ENCODE measurements around the gene PLVAP. TPM values are rescaled to one million over a fixed set of nuclear protein-coding genes. Genes with fewer than 3 reads are reported as not detected.

PLVAP gene
- total RNA-seq, 1 donor from 2014 or later, result 74.9 TPM

GRCh38 chr19:17357078-17357666, 20.0 kb downstream of the PLVAP start:
- Histone ChIP-seq H3K4me1 (peaks cover 12% of the 10 kb centered on the region), H3K27ac (no peak overlapping the region), H3K36me3 (no peaks in the 10 kb centered on the region), H3K4me3 (no peak overlapping the region), H3K27me3 (no peaks in the 10 kb centered on the region), H3K9me3 (no peaks in the 10 kb centered on the region)
- TF ChIP-seq, protein P1, sequence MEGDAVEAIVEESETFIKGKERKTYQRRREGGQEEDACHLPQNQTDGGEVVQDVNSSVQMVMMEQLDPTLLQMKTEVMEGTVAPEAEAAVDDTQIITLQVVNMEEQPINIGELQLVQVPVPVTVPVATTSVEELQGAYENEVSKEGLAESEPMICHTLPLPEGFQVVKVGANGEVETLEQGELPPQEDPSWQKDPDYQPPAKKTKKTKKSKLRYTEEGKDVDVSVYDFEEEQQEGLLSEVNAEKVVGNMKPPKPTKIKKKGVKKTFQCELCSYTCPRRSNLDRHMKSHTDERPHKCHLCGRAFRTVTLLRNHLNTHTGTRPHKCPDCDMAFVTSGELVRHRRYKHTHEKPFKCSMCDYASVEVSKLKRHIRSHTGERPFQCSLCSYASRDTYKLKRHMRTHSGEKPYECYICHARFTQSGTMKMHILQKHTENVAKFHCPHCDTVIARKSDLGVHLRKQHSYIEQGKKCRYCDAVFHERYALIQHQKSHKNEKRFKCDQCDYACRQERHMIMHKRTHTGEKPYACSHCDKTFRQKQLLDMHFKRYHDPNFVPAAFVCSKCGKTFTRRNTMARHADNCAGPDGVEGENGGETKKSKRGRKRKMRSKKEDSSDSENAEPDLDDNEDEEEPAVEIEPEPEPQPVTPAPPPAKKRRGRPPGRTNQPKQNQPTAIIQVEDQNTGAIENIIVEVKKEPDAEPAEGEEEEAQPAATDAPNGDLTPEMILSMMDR (IDR thresholded peaks at IDR 0.05), result no peak
- TF ChIP-seq POLR2AphosphoS5 (IDR thresholded peaks at IDR 0.05; ENCODE audit: insufficient read depth in 1 of 2, low read depth in 1 of 2) (no peak), POLR2A (IDR thresholded peaks at IDR 0.05) (no peak)
- DNase-seq (ENCODE audit: extremely low spot score in 2 of 2), result no peak
- intact Hi-C loops (cut with DNase I), result no loop called here

- intact Hi-C loops (cut with DNase I), result no loop called here
- H3K27ac ChIP-seq, result no peak overlapping the region
- TF ChIP-seq POLR2AphosphoS5 (IDR thresholded peaks at IDR 0.05; ENCODE audit: insufficient read depth in 1 of 2, low read depth in 1 of 2) (no peak), POLR2A (IDR thresholded peaks at IDR 0.05) (no peak)
- TF ChIP-seq, protein P1 (IDR thresholded peaks at IDR 0.05), result no peak
Measured at GRCh38 chr19:17353386-17353785, 23.8 kb downstream of the PLVAP start.

DNA sequence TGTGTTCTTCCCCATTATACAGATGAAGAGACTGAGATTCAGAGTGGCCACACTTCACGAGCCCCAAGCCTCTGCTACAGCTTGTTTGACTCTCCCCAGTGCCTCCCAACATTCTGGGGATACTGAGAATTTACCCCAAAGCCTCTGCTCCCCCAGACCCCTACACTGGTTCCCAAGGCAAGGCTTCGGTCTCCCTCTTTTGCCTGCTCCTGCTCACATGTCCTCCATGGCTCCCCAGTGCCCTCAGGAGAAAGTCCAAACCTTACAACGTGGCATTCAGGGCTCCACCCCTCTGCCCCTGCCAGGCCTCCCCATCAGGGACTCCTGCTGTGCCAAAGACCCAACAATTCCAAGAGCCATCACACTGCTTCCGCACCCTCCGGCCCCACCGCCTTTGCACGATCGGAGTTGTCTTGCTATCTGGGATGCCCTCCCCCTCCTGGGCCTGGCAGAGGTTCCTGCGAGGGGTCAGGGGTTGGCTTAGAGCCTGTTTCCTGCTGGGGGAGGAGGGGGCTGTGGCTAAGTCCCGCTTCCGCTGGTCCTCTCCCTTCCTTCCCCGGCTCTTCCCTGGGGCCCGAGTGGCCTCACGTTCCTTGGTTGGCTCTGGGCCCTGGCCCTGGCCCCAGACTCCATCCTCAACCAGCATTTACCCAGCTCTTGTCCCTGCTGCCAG, 24.4 kb downstream of the PLVAP start:
- Histone ChIP-seq H3K4me1 (peaks cover 33% of the 10 kb centered on the region), H3K27ac (no peak overlapping the region), H3K9me3 (no peaks in the 10 kb centered on the region), H3K27me3 (no peaks in the 10 kb centered on the region), H3K36me3 (no peaks in the 10 kb centered on the region), H3K4me3 (no peak overlapping the region)
- peak in 1 of 2 donors; percentile 36 for TF ChIP-seq POLR2AphosphoS5 (IDR thresholded peaks at IDR 0.05; ENCODE audit: insufficient read depth in 1 of 2, low read depth in 1 of 2)
- no peak for TF ChIP-seq POLR2A (IDR thresholded peaks at IDR 0.05)
- intact Hi-C loops (cut with DNase I), result no loop called here
- DNase-seq (ENCODE audit: extremely low spot score in 2 of 2), result no peak

More at GRCh38 chr19:17353386-17353785, 23.8 kb downstream of the PLVAP start:
- H3K27me3 ChIP-seq, result no peaks in the 10 kb centered on the region
- no peaks in the 10 kb centered on the region for H3K36me3 ChIP-seq
- H3K4me1 ChIP-seq, result peaks cover 27% of the 10 kb centered on the region
- H3K9me3 ChIP-seq, result no peaks in the 10 kb centered on the region
- H3K4me3 ChIP-seq, result no peak overlapping the region
- DNase-seq (ENCODE audit: extremely low spot score in 2 of 2), result no peak

- Histone ChIP-seq H3K36me3 (no peaks in the 10 kb centered on the region), H3K27ac (no peak overlapping the region), H3K27me3 (no peaks in the 10 kb centered on the region), H3K9me3 (no peaks in the 10 kb centered on the region), H3K4me1 (peaks cover 41% of the 10 kb centered on the region), H3K4me3 (no peak overlapping the region)
- intact Hi-C loops (cut with DNase I), result no loop called here
- TF ChIP-seq POLR2A (IDR thresholded peaks at IDR 0.05), result no peak
- no peak for TF ChIP-seq POLR2AphosphoS5 (IDR thresholded peaks at IDR 0.05; ENCODE audit: insufficient read depth in 1 of 2, low read depth in 1 of 2)
- TF ChIP-seq, protein P1 (IDR thresholded peaks at IDR 0.05), result no peak
- no peak for DNase-seq (ENCODE audit: extremely low spot score in 2 of 2)
Measured at GRCh38 chr19:17351815-17352435, 25.2 kb downstream of the PLVAP start.

DNA sequence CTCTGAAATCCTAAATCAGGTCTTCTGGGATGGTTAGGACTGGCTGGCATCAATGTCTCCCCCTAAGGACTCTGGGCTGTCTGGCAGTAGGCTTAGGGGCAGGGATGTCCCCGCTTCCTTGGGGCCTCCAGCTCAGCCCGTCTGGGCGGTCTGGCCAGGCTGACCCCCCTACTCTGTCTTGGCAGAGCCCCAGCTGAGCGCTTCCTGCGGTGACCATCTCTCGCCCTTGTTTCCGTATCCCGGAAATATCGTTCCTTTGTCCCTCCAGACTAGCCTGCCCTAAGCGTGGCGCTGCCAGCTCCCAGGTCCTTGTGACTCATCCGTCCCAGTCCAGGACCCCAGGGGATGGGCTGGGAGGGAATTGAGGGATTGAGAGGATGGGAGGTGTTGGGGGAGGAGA, 28.4 kb downstream of the PLVAP start:
- Histone ChIP-seq H3K4me1 (peaks cover 41% of the 10 kb centered on the region), H3K9me3 (no peaks in the 10 kb centered on the region), H3K27me3 (no peaks in the 10 kb centered on the region), H3K4me3 (no peak overlapping the region), H3K27ac (peak overlapping the region; percentile 61), H3K36me3 (no peaks in the 10 kb centered on the region)
- intact Hi-C loops (cut with DNase I), result no loop called here
- TF ChIP-seq POLR2AphosphoS5 (IDR thresholded peaks at IDR 0.05; ENCODE audit: insufficient read depth in 1 of 2, low read depth in 1 of 2) (peak in 1 of 2 donors; percentile 55), POLR2A (IDR thresholded peaks at IDR 0.05) (no peak)
- TF ChIP-seq, protein P1 (IDR thresholded peaks at IDR 0.05), result no peak
- DNase-seq (ENCODE audit: extremely low spot score in 2 of 2), result no peak

Data from vagina (tissue), 2 donors.